NCI-H524 (cell line): ENCODE results near the gene SEMA3D.

ENCODE experiments used
- DNase-seq, 2 experiments: peaks; one replicate each; lab custom pipeline; 2025; lab: John Stamatoyannopoulos, UW

Gene SEMA3D

GRCh38 chr7:85186521-85187241, at the start of gene SEMA3D:
SEMA3D (minus strand) TSS chr7:85187056; CDS start chr7:85121891, 65,165 bp downstream.
- peak; percentile 74 to 86 for DNase-seq

- no peak for DNase-seq
These were observed 47.9 kb upstream of the SEMA3D start for GRCh38 chr7:85234730-85235129.

- DNase-seq, result no peak
These were observed 45.2 kb upstream of the SEMA3D start for GRCh38 chr7:85232068-85232467.

DNA sequence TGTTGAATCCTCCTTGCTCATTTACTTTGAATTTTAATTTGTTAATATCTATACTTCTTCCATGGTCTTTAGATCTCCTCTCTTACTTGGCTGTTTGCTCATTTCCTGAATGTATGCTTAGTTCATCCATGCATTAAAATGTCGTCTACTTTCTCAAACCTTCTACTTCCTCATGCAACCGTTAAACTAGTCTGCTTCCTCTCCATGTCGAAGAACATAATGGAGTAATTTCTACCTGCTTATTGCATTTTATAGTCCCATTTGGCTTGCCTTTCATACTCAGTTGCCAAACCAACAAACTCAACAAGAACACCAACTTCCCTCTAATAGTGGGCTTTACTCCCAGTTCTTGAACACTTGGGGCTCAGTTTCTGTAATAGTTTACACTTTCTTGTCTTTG, 43.8 kb upstream of the SEMA3D start:
- no peak for DNase-seq

GRCh38 chr7:85229544-85229943, 42.7 kb upstream of the SEMA3D start:
- no peak for DNase-seq

GRCh38 chr7:85226361-85227085, 39.7 kb upstream of the SEMA3D start:
- no peak for DNase-seq

DNA sequence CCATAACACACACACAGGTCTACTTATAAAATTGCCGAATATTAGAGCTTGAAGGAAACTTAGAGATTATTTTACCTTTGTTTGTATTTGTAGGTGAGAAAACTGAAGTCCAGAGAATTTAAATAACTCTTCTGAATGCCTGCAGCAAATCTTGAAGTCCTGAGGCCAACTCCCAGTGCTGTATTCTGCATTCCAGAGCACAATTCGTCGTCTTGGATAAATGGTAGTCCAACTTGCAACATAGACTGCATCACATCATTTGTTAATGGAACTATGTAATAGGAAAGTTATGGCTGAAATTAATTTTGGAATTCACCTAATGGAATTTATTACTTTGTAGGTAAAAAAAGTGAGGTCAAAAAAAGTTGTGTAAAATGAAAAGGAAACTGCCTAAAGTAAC, 37.3 kb upstream of the SEMA3D start:
- no peak for DNase-seq

GRCh38 chr7:85222522-85222921, 35.7 kb upstream of the SEMA3D start:
- DNase-seq, result no peak

DNA sequence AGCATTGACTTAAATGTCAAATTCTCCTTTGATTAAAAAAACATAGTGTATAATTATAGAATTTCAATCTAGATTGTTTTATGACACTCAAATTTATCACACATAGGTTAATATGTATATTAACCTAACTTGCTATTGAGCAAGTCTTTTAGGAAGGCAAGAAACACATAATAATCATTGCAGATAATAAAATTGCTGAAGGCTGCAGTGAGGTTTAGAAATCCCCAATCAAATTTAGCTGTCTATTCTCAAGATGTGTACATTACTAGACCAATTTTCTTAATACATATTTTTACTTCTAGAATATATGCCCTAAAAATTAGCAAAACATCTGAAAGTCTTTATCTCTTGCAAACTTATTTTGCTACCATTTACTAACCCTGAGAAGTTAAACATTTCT, 34.9 kb upstream of the SEMA3D start:
- no peak for DNase-seq

- DNase-seq, result no peak
These were observed 33.8 kb upstream of the SEMA3D start for GRCh38 chr7:85220651-85221050.

- no peak for DNase-seq
These were observed 33.2 kb upstream of the SEMA3D start for GRCh38 chr7:85220023-85220422.

DNA sequence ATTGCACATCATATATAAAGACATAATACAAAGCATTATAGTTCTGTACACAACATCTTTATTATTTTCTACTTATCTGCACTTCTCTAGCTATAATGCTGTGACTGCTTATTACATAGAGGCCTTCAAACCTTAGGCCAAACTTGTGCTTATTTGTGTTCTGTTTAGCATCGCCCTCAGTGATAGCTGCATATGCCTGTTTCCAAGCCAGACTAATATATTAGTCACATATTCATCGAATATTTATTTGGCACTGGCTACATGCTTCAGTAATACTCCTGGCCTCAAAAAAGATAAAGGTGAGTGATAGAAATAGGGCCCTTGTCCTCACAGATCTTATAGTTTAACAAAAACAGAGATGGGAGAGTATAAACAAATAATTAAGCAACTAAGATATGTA, 30.2 kb upstream of the SEMA3D start:
- no peak for DNase-seq

GRCh38 chr7:85215098-85215497, 28.2 kb upstream of the SEMA3D start:
- DNase-seq, result no peak

GRCh38 chr7:85213500-85213899, 26.6 kb upstream of the SEMA3D start:
- DNase-seq, result no peak

DNA sequence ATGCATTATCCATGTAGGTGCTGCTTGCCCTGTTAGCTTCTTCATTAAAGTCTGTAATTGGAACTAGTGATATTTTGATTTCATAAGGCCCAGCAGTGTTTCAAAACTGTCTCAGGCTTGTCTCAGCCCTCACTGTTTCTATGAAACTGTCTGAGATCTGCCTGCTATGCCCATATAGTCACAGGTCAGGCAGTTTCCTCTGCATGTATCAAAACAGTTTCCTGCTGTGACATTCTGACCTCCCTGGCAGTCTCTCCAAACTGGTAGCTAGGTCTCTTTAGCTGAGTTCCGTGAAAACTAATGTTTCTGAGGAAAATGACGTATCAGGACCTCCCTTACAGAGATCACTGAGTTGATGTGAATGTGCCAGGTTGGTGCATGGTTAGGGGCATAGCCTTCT, 18.9 kb upstream of the SEMA3D start:
- no peak for DNase-seq

DNA sequence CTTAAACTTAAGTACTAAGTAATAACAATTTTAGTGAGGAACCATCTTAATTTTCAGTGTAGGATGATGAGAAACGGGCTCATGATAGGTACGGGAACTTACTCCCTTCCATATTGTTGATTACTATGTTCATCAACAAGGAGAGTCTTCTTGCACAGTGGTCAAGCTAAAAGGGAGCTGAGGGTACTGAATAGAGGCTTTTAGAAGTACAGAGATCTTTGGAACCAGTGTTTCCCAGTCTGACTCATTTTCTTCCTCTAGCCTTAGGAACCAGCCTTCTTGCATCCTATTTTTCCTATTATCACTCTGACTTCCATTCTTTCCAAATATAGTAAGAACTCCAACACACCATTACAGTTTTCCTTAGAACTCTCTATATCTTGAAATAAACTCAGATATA, 17.6 kb upstream of the SEMA3D start:
- DNase-seq, result no peak

GRCh38 chr7:85204061-85204460, 17.2 kb upstream of the SEMA3D start:
- DNase-seq, result no peak

DNA sequence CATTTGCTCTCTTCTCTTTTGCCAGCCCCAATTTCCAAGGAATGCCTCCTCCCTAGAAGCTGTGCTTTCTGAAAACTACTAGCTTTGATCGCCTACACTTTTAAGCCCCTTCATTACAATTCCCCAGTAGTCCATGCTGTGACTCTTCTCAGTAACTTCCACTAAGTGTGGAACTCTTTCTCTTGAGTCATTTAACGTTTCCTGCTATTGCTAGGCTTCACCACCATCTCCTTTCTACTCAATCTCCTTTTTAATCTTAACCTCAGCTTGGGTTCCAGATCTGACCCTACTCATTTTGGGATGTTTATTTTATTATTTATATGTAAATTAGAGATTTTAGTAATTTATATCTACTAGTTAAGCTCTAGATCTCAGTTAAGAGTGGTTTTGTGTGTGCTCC, 14.4 kb upstream of the SEMA3D start:
- DNase-seq, result no peak

DNA sequence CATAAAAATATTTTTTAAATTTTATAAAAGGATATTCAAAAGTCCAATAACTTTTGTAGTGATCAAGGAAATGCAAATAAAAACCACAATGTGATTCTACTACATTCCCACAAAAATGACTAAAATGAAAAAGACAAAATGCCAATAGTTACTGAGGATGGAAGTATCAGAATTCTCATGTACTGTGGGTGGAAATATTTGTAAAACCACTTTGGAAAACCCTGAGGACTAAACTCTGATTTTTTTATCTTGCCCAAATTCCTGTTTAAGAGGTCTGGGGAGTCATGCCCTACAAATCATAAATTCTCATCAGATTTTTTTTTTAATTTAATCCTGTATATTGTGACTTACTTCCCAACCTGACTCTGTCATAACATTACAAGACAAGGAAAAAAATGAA, 9.8 kb upstream of the SEMA3D start:
- no peak for DNase-seq

DNA sequence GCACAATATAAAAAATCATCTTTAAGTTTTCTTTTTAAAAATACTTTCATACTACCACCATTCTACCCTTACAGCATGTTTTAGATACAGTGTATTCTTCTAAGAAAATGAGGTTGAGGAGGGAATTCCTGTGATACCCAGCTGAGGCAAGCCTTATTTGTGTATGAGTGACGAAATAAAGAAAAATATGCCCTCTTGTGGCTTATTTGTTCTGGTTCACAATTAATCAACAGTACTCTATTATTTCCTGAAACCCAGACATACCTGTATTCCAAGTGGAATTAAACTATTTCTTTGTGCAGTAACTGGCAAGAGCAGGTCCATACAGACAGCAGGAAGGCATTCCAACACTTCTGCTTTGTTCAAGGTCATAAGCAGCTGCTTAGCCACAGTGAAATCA, 4.5 kb upstream of the SEMA3D start:
- peak in 1 of 2 experiments; percentile 19 for DNase-seq

DNA sequence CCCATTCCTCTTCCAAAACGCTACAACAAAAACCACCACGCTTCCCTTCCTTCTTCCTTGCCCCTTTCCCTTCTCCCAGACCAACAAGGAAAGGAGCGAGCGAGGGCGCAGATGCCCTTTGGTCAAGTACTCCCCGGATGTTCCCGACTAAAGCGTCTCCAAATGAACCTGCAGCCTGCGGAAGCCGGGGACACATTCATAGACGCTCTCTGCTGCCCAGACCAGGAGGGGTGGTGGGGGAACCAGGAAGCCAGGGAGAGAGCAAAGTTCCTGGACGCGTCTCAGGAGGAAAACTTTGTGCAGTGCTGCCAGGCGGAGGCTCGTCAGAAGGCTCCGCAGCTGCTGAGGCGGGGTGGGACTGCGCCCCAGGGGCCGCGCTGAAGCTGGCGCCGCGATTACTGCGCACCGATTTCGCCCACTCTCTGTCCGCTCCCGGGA, 754 bp downstream of the SEMA3D start:
- DNase-seq, result peak; percentile 18 to 43

DNA sequence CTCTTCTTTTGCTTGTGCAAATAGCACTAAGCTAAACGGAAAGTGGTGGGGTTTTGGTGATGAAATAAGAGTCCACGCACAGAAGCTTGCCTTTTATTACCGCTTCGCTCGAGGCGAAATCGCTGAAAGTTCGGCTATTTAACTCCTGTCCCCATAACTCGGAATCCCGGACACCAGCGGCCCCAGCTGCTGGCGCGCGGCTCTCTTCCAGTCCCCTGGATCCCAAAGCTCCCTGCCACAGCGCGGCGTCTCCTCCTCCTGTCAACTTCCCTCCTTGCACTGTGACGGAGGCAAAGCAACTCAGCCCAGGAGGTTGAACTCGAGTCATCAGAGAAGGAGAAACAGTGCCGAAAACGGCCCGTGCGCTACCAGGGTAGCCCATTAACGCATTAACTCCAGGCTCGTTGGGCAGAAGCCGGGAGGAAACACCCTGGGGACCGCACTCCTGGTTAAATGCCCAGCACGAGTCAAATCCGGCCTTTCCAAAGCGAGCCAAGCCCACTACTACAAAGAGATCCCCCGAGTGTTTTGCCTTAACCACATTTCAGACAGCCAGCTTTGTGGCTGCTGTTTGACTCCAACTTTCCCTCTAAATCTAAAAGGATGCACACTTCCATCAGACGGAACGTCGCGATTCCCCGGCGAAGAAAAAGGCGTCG, 1.3 kb downstream of the SEMA3D start:
- peak; percentile 16 to 56 for DNase-seq
